Measurements from ENCODE around the gene SRC. TPM values are rescaled to one million over a fixed set of nuclear protein-coding genes. Genes with fewer than 3 reads are reported as not detected.

Gene SRC
- total and polyA plus RNA-seq, 3 donors from 2014 or later, result 90.3 to 179 (median 143) TPM

GRCh38 chr20:37314099-37314498 is 31.8 kb upstream of the SRC start:
- Histone ChIP-seq H3K4me1 (peaks cover 69% of the 10 kb centered on the region), H3K27ac (peak overlapping the region; percentile 85 to 96), H3K27me3 (no peaks in the 10 kb centered on the region), H3K4me3 (no peak overlapping the region), H3K36me3 (ENCODE audit: low read depth, missing control alignments) (no peaks in the 10 kb centered on the region), H3K9me3 (no peaks in the 10 kb centered on the region)
- intact Hi-C loops (cut with DNase I; ENCODE audit: low total_unique reads), result no loop called here
- no peak for DNase-seq
- 58 to 73% methylated on average over 4 of the region's 4 CpGs for WGBS, 2 donors
- TF ChIP-seq POLR2A (IDR thresholded peaks at IDR 0.05), result no peak
- TF ChIP-seq, protein P1, sequence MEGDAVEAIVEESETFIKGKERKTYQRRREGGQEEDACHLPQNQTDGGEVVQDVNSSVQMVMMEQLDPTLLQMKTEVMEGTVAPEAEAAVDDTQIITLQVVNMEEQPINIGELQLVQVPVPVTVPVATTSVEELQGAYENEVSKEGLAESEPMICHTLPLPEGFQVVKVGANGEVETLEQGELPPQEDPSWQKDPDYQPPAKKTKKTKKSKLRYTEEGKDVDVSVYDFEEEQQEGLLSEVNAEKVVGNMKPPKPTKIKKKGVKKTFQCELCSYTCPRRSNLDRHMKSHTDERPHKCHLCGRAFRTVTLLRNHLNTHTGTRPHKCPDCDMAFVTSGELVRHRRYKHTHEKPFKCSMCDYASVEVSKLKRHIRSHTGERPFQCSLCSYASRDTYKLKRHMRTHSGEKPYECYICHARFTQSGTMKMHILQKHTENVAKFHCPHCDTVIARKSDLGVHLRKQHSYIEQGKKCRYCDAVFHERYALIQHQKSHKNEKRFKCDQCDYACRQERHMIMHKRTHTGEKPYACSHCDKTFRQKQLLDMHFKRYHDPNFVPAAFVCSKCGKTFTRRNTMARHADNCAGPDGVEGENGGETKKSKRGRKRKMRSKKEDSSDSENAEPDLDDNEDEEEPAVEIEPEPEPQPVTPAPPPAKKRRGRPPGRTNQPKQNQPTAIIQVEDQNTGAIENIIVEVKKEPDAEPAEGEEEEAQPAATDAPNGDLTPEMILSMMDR (IDR thresholded peaks at IDR 0.05), result no peak

GRCh38 chr20:37314617-37315016 is 31.3 kb upstream of the SRC start:
- H3K9me3 ChIP-seq, result no peaks in the 10 kb centered on the region
- no peaks in the 10 kb centered on the region for H3K27me3 ChIP-seq
- H3K36me3 ChIP-seq (ENCODE audit: low read depth, missing control alignments), result no peaks in the 10 kb centered on the region
- TF ChIP-seq, protein P1 (IDR thresholded peaks at IDR 0.05), result no peak
- TF ChIP-seq POLR2A (IDR thresholded peaks at IDR 0.05), result no peak
- H3K27ac ChIP-seq, result peak overlapping the region; percentile 85 to 96
- peaks cover 64% of the 10 kb centered on the region for H3K4me1 ChIP-seq
- 18 to 22% methylated on average over 3 to 7 of the region's 7 CpGs for WGBS, 2 donors
- intact Hi-C loops (cut with DNase I; ENCODE audit: low total_unique reads), result no loop called here
- DNase-seq, result no peak
- no peak overlapping the region for H3K4me3 ChIP-seq

DNA sequence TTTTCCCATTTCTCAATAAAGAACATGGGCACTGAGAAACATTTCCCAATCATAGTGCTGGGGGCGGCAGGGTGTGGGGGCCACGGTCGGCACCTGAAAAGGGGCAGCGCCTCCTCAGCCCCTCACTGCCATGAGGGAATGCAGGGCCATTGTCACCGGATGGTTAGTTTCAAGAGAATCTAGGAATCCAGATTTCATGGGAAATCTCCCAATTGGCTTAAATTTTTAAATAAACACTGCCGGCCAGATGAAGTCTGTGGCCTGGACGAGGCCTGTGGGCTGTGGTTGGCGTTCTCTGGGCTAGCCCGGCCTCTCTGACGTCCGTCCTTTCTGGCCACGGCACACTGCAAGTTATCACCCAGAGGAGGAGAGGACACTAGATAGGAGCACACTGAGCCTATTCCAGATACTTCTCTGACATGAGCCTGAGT is 30.9 kb upstream of the SRC start:
- Histone ChIP-seq H3K4me1 (peaks cover 61% of the 10 kb centered on the region), H3K27ac (peak overlapping the region; percentile 85 to 96), H3K36me3 (ENCODE audit: low read depth, missing control alignments) (no peaks in the 10 kb centered on the region), H3K4me3 (no peak overlapping the region), H3K27me3 (no peaks in the 10 kb centered on the region), H3K9me3 (no peaks in the 10 kb centered on the region)
- WGBS, 2 donors, result 31 to 35% methylated on average over 12 of the region's 12 CpGs
- intact Hi-C loops (cut with DNase I; ENCODE audit: low total_unique reads), result no loop called here
- peak; percentile 94 for DNase-seq
- TF ChIP-seq POLR2A (IDR thresholded peaks at IDR 0.05), result no peak
- TF ChIP-seq, protein P1 (IDR thresholded peaks at IDR 0.05), result no peak

GRCh38 chr20:37315452-37316110 is 30.4 kb upstream of the SRC start:
- intact Hi-C loops (cut with DNase I; ENCODE audit: low total_unique reads), result no loop called here
- no peaks in the 10 kb centered on the region for H3K9me3 ChIP-seq
- TF ChIP-seq POLR2A (IDR thresholded peaks at IDR 0.05), result no peak
- TF ChIP-seq, protein P1 (IDR thresholded peaks at IDR 0.05), result no peak
- no peak overlapping the region for H3K4me3 ChIP-seq
- H3K27me3 ChIP-seq, result no peaks in the 10 kb centered on the region
- no peak for DNase-seq
- peak overlapping the region; percentile 85 to 96 for H3K27ac ChIP-seq
- WGBS, 2 donors, result 50 to 66% methylated on average over 11 to 13 of the region's 13 CpGs
- H3K36me3 ChIP-seq (ENCODE audit: low read depth, missing control alignments), result no peaks in the 10 kb centered on the region
- peaks cover 55% of the 10 kb centered on the region for H3K4me1 ChIP-seq
